ENCODE results near the gene IMPG1.

Gene IMPG1

DNA sequence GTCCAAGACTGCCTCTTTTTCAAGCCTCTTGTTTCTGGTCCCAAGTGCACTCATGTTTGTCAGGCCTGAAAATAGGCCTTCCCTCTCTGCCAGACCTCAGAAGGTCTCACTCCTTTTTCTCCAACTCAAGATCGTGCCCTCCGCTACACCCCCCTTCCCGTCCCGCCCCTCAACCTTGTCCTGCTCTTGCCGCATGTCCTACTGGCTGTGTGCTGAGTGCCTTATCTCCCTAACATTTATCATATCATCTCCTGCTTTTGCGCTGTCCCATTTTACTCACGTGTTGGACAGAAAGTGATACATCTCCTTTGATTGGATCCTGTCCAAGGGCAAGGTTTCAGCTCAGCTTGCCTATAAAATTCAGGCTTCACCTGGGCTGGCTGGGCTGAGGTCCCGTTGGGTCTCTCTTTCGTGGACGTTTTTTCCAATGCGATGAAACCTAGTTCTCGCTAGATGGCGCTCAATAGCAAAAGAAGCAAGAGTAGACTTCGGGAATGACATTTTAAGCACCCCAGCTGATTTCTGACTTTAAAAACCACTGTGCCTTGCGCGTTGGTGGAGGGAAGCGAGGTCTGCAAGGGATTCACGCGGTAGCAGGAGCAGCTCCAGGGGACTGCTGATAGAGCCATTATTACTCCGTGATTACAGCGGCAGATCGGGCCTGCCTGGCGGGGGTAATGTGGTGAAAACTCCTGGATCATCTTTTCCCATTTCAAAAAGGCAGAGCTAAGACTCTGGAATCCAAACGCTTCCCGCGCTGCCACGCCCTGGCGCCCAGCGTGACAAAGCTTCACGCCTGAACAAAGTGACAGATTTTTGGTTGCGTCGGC is 137.6 kb downstream of the IMPG1 start:
- peak; percentile 78 for DNase-seq (ENCODE audit: low spot score)
- in situ Hi-C loops (cut with MboI; ENCODE audit: low pct_unique_long_range_greater_than_20kb, low sequenced_read_pairs, unreplicated experiment), result no loop called here
- TF ChIP-seq, protein P1, sequence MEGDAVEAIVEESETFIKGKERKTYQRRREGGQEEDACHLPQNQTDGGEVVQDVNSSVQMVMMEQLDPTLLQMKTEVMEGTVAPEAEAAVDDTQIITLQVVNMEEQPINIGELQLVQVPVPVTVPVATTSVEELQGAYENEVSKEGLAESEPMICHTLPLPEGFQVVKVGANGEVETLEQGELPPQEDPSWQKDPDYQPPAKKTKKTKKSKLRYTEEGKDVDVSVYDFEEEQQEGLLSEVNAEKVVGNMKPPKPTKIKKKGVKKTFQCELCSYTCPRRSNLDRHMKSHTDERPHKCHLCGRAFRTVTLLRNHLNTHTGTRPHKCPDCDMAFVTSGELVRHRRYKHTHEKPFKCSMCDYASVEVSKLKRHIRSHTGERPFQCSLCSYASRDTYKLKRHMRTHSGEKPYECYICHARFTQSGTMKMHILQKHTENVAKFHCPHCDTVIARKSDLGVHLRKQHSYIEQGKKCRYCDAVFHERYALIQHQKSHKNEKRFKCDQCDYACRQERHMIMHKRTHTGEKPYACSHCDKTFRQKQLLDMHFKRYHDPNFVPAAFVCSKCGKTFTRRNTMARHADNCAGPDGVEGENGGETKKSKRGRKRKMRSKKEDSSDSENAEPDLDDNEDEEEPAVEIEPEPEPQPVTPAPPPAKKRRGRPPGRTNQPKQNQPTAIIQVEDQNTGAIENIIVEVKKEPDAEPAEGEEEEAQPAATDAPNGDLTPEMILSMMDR (IDR thresholded peaks at IDR 0.05; ENCODE audit: extremely low read depth, insufficient read depth, missing control alignments), result peak; percentile 85

DNA sequence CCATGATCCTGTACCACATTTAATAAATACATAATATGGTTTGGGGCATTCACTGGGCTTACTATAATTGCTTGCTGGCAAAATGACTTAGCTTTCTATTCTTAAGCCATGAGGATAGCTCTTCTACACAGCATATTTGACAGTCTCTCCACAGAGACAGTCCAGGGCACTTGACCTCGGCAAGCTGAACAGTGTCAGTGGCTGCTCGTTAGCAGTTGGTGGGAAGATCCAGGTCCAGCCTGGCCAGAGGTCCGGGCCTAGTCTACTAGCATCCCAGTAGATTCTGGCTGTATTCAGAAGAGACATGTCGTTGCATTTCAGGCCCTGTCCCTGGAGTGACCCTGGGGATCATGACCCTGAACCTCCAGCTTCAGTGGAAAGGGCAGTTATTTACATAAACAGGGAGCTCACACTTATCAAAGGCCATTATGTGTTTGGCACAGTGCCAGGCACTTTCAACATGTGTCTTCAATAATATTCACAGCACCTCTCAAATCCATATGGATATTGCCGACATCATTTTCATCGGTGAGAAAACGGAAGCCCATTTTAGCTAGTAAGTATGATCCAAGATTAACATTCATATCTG is 139.0 kb downstream of the IMPG1 start:
- in situ Hi-C loops (cut with MboI; ENCODE audit: low pct_unique_long_range_greater_than_20kb, low sequenced_read_pairs, unreplicated experiment), result no loop called here
- TF ChIP-seq, protein P1 (IDR thresholded peaks at IDR 0.05; ENCODE audit: extremely low read depth, insufficient read depth, missing control alignments), result no peak
- no peak for DNase-seq (ENCODE audit: low spot score)

DNA sequence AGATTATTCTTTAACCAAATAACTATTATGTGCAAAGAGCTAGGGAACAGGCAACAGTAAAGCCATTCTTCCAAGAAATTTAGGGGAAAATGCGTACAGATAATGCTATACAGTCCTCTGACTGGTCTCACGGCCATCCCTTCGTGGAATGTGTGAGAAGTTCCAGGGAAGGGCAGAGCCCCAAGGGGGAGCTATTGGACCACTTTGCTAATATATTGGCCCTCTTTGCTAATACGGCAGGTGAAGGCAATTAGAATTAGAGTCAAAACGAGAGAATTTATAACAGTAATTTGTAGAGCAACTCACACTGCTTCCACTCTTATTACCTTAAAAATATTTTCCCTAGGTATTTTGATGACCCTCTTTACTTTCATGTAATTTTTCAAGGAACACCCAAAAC is 140.4 kb downstream of the IMPG1 start:
- in situ Hi-C loops (cut with MboI; ENCODE audit: low pct_unique_long_range_greater_than_20kb, low sequenced_read_pairs, unreplicated experiment), result no loop called here
- TF ChIP-seq, protein P1 (IDR thresholded peaks at IDR 0.05; ENCODE audit: extremely low read depth, insufficient read depth, missing control alignments), result peak; percentile 43
- DNase-seq (ENCODE audit: low spot score), result no peak

- in situ Hi-C loops (cut with MboI; ENCODE audit: low pct_unique_long_range_greater_than_20kb, low sequenced_read_pairs, unreplicated experiment), result no loop called here
- TF ChIP-seq, protein P1 (IDR thresholded peaks at IDR 0.05; ENCODE audit: extremely low read depth, insufficient read depth, missing control alignments), result no peak
- no peak for DNase-seq (ENCODE audit: low spot score)
Measured at GRCh38 chr6:75931011-75931680, 141.3 kb downstream of the IMPG1 start.

DNA sequence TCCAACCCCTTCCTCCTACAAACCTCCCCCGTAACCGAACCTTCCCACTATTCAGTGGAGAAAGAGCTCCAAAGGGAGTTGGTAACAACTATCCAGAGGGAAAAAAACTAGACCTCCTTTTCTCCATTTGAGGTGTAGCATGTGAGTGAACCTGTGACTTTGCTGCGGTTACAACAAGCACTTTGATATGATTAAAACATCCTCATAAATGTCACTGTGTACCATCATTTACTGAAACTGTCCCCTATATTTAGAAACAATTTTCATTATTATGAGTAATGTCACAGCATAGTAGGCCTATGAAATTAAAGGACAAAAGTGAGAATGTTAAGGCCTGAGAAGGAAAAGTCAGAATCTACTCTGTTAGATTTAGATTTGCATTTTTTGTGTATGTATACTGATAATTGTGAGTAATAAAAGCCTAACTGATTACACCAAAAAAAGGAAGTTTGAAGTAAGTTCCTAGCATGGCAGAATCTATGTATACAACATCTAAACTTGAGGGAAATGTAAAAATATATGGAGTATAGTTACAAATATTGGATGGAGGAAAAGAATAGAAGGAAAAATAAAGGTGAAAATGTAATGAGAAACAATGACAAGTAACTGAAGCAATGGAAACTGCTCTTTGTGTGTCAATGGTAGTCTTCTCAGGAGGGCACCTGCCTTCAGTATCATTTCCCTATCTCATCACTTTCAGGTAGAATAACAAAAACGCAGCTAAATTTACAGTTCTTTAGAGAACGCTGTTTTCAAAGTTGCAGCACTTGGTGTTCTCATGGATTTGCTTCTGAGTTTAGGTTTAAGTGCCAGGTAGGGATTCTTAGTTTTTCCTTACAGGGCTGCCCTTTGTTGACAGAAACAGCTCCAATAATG is 145.9 kb downstream of the IMPG1 start:
- in situ Hi-C loops (cut with MboI; ENCODE audit: low pct_unique_long_range_greater_than_20kb, low sequenced_read_pairs, unreplicated experiment), result no loop called here
- no peak for DNase-seq (ENCODE audit: low spot score)
- TF ChIP-seq, protein P1 (IDR thresholded peaks at IDR 0.05; ENCODE audit: extremely low read depth, insufficient read depth, missing control alignments), result no peak

GRCh38 chr6:75922226-75922625 is 150.2 kb downstream of the IMPG1 start:
- in situ Hi-C loops (cut with MboI; ENCODE audit: low pct_unique_long_range_greater_than_20kb, low sequenced_read_pairs, unreplicated experiment), result no loop called here
- DNase-seq (ENCODE audit: low spot score), result no peak
- TF ChIP-seq, protein P1 (IDR thresholded peaks at IDR 0.05; ENCODE audit: extremely low read depth, insufficient read depth, missing control alignments), result no peak
